ENCODE measurements around the gene CMTM6.

The CMTM6 gene

GRCh38 chr3:32493437-32494414 is 8.9 kb downstream of the CMTM6 start:
- no peak for TF ChIP-seq CTCF (conservative IDR thresholded peaks at IDR 0.05; ENCODE audit: low read depth, low read length)
- H3K4me3 ChIP-seq (ENCODE audit: low read depth, low read length) = no peak overlapping the region
- DNase-seq (ENCODE audit: low read depth) = peak; percentile 13

- no peak overlapping the region for H3K4me3 ChIP-seq (ENCODE audit: low read depth, low read length)
- no peak for TF ChIP-seq CTCF (conservative IDR thresholded peaks at IDR 0.05; ENCODE audit: low read depth, low read length)
- DNase-seq (ENCODE audit: low read depth) = peak; percentile 36
Measured at GRCh38 chr3:32492684-32493436, 9.8 kb downstream of the CMTM6 start.

- H3K4me3 ChIP-seq (ENCODE audit: low read depth, low read length) = no peak overlapping the region
- no peak for TF ChIP-seq CTCF (conservative IDR thresholded peaks at IDR 0.05; ENCODE audit: low read depth, low read length)
- DNase-seq (ENCODE audit: low read depth) = no peak
Measured at GRCh38 chr3:32488474-32489008, 14.1 kb downstream of the CMTM6 start.

GRCh38 chr3:32487781-32488473 is 14.7 kb downstream of the CMTM6 start:
- no peak overlapping the region for H3K4me3 ChIP-seq (ENCODE audit: low read depth, low read length)
- TF ChIP-seq CTCF (conservative IDR thresholded peaks at IDR 0.05; ENCODE audit: low read depth, low read length) = no peak
- DNase-seq (ENCODE audit: low read depth) = peak; percentile 31

- TF ChIP-seq CTCF (conservative IDR thresholded peaks at IDR 0.05; ENCODE audit: low read depth, low read length) = no peak
- no peak overlapping the region for H3K4me3 ChIP-seq (ENCODE audit: low read depth, low read length)
- DNase-seq (ENCODE audit: low read depth) = no peak
Measured at GRCh38 chr3:32484436-32484835, 18.2 kb downstream of the CMTM6 start.

GRCh38 chr3:32483772-32484171 is 18.9 kb downstream of the CMTM6 start:
- TF ChIP-seq CTCF (conservative IDR thresholded peaks at IDR 0.05; ENCODE audit: low read depth, low read length) = no peak
- DNase-seq (ENCODE audit: low read depth) = no peak
- no peak overlapping the region for H3K4me3 ChIP-seq (ENCODE audit: low read depth, low read length)

Measured in choroid plexus epithelial cell (primary cell).